GM20000 (cell line): Measurements from ENCODE around the gene PCBP1.

ENCODE experiments used
- DNase-seq: peaks from one replicate; pipeline ENCODE4 v3.0.0; 2012; ENCODE audit warnings: low spot score
- TF ChIP-seq, protein P1 (sequence below): IDR thresholded peaks from 2 replicates; pipeline ENCODE4 v1.5.1; 2012; ENCODE audit warnings: mild to moderate bottlenecking, control low read depth; ENCODE audit errors: extremely low read depth, missing control alignments

Gene PCBP1

DNA sequence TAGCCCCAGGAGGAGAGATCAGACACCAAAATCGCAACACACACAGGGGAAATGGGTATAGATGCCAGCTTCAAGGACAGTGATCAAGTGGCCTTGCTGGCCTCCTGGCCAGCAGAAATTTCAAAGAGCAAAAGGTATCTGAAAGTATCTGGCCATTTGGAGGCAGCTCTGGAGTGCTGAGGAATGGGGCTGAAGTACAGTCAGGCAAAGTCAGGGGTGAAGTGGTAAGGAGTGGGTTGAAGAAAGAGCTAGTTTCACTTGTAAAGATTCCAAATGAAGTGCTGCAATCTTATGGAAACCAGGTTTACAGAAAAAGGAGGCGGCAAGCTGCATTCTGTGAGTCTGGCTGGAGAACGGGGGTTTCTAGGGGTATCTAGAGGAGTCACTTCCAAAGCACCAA is 19.2 kb upstream of the PCBP1 start:
- no peak for DNase-seq
- TF ChIP-seq, protein P1, sequence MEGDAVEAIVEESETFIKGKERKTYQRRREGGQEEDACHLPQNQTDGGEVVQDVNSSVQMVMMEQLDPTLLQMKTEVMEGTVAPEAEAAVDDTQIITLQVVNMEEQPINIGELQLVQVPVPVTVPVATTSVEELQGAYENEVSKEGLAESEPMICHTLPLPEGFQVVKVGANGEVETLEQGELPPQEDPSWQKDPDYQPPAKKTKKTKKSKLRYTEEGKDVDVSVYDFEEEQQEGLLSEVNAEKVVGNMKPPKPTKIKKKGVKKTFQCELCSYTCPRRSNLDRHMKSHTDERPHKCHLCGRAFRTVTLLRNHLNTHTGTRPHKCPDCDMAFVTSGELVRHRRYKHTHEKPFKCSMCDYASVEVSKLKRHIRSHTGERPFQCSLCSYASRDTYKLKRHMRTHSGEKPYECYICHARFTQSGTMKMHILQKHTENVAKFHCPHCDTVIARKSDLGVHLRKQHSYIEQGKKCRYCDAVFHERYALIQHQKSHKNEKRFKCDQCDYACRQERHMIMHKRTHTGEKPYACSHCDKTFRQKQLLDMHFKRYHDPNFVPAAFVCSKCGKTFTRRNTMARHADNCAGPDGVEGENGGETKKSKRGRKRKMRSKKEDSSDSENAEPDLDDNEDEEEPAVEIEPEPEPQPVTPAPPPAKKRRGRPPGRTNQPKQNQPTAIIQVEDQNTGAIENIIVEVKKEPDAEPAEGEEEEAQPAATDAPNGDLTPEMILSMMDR = no peak

DNA sequence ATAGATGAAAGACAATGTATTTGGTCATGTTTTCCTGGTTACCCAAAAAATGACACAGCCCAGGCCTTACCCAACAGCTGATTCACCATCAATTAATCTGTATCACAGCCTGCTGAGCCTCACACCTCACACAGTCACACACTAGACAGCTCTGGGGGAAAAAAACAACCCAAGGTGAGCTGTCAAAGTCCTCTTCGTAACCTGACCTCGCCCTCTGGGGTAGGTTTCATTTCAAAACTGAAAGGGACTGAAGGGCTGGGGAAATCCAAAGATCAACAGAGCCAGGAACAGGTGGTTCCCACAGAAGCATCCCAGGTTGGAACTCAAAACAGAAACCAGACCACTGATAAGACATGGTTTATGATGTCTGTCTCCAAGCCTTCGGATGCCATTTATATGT is 18.2 kb upstream of the PCBP1 start:
- TF ChIP-seq, protein P1 = no peak
- DNase-seq = peak; percentile 68

DNA sequence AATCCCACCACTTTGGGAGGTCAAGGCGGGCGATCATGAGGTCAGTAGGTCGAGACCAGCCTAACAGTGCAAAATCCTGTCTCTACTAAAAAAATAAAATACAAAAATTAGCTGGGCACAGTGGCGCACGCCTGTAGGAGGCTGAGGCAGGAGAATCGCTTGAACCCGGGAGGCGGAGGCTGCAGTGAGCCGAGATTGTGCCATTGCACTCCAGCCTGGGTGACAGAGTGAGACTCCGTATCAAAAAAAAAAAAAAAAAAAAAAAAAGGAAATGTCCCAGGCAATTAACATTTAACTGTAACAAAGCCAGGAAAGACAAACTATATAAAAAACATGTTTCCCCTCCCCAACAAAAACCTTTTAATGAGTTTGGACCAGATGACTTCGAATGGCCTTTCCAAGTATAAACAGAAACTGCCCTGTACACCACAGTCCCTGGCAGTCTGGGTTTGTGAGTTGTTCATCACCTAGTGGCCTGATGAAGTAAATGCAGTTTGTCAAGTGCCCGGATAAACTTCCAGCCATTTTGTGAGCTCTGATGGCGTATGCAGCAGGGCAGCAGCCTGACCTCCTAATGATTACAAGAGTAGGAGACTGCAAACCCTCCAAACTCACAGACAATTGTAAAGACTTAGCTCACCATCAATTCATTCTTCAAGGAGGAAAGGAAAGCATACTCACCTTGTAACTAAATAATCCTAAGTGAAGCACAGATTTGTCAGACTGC is 16.6 kb upstream of the PCBP1 start:
- DNase-seq = peak; percentile 82
- TF ChIP-seq, protein P1 = peak; percentile 72

DNA sequence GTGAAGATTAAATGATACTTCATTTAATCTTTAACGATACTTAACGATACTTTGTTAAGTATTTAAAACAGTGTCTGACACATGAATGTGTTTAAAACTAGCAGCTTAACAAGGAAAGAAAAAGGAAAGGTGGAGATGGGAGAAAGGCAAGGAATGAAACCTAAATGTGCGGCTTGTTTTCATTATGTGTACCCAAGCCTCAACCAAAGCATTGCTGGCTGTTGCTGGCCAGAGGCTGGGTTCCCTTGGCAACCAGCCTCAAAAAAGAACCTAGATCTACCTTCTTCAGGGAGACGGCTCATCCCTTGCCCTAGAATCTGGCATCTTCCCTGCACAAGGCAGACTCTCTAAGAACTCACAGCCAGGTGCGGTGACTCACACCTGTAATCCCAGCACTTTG is 13.8 kb upstream of the PCBP1 start:
- DNase-seq = no peak
- TF ChIP-seq, protein P1 = no peak

DNA sequence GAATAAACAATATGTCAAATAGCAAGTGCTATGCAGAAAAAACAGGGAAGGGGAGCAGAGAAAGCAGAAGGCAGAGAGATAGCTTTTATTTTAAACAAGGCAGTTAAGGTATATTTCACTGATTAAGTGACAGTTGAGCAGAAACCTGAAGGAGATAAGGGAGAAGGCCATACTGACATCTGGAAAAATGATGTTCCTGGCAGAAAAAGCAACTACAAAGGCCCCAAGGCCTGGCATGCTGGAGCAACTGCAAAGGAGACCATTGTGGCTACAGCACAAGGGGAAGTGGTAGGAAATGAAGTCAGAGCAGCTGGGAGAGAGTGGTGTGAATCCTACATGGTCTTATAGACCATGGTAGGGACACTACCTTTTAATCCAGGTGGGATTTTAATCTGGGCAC is 8.9 kb upstream of the PCBP1 start:
- TF ChIP-seq, protein P1 = no peak
- no peak for DNase-seq

DNA sequence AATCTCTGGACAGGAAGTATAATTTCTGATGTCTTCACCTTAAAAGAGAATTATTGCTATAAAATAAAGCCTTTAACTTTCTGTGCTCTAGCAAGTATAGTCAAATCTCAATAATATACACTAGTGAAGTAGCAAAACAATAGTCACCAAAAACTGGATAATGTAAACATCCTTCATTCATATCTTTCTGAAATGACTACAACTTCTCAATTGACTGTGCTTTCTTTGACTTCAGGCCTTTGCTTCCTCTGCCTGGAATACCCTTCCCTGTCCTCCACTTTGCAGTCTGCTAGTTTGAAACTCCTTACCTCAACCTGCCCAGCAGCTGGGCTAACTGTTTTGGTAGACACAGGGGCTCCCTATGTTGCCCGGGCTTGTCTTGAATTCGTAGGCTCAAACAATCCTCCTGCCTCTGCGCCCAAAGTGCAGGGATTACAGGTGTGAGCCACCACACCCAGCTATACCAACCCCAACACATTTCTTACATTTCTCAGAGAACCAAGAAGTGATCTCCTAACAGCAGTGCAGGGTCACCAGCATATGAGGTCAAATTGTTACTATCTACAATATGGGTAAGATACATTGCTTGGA is 6.6 kb upstream of the PCBP1 start:
- TF ChIP-seq, protein P1 = no peak
- DNase-seq = no peak

DNA sequence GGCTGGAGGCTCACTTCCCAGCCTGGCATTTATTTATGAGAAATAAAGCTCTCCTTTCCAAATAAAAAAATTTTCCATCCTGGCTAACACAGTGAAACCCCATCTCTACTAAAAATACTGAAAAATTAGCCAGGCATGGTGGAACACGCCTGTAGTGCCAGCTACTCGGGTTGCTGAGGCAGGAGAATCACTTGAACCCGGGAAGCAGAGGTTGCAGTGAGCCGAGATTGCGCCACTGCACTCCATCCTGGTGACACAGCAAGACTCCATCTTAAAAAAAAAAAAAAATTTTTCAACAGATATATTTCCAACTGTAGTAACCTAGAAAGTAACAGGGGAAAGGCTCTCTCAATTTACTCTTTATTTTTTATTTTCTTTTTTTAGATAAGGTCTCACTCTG is 6.1 kb upstream of the PCBP1 start:
- DNase-seq = no peak
- TF ChIP-seq, protein P1 = no peak
